HG03108 (cell line): ENCODE data around the gene PACSIN2.
"Not testable (repeated sequence)": the region's sequence is repeated elsewhere in the genome, so short reads cannot be mapped to it uniquely, and the experiment has no call there.

Experiments
- ATAC-seq: cut with Tn5 transposase; IDR thresholded peaks from one replicate; pipeline ENCODE4 v1.9.1; 2021; ENCODE audit warnings: moderate library complexity; ENCODE audit not compliant: unreplicated experiment

Gene PACSIN2

GRCh38 chr22:43014869-43015676 lies at the start of gene PACSIN2:
Gene PACSIN2, minus strand, starts transcription at chr22:43015149. Its CDS starts 103,069 bp downstream, at chr22:42912080.
- peak; percentile 91 for ATAC-seq

GRCh38 chr22:43060183-43060582 lies 45.2 kb upstream of the PACSIN2 start:
- ATAC-seq = no peak

GRCh38 chr22:43057641-43058040 lies 42.7 kb upstream of the PACSIN2 start:
- no peak for ATAC-seq

GRCh38 chr22:43053176-43053575 lies 38.2 kb upstream of the PACSIN2 start:
- ATAC-seq = no peak

GRCh38 chr22:43050995-43051394 lies 36.0 kb upstream of the PACSIN2 start:
- ATAC-seq = no peak

- ATAC-seq = no peak
Measured at GRCh38 chr22:43047605-43048004, 32.7 kb upstream of the PACSIN2 start.

- ATAC-seq = no peak
Measured at GRCh38 chr22:43044290-43044712, 29.4 kb upstream of the PACSIN2 start.

GRCh38 chr22:43042101-43042780 lies 27.3 kb upstream of the PACSIN2 start:
- no peak for ATAC-seq

GRCh38 chr22:43039800-43040199 lies 24.9 kb upstream of the PACSIN2 start:
- ATAC-seq = no peak

- no peak for ATAC-seq
Measured at GRCh38 chr22:43038325-43038724, 23.4 kb upstream of the PACSIN2 start.

- ATAC-seq = no peak
Measured at GRCh38 chr22:43036282-43036829, 21.4 kb upstream of the PACSIN2 start.

GRCh38 chr22:43035250-43035649 lies 20.3 kb upstream of the PACSIN2 start:
- no peak for ATAC-seq

- ATAC-seq = no peak
Measured at GRCh38 chr22:43031617-43032016, 16.7 kb upstream of the PACSIN2 start.

GRCh38 chr22:43018615-43019014 lies 3.7 kb upstream of the PACSIN2 start:
- ATAC-seq = no peak

- no peak for ATAC-seq
Measured at GRCh38 chr22:43017525-43018460, 2.8 kb upstream of the PACSIN2 start.

- ATAC-seq = not testable (repeated sequence)
Measured at GRCh38 chr22:43016150-43016549, 1.2 kb upstream of the PACSIN2 start.

GRCh38 chr22:43015677-43016042 lies 711 bp upstream of the PACSIN2 start:
- no peak for ATAC-seq

- ATAC-seq = no peak
Measured at GRCh38 chr22:43014316-43014868, 557 bp downstream of the PACSIN2 start.

- no peak for ATAC-seq
Measured at GRCh38 chr22:43013355-43014315, 1.3 kb downstream of the PACSIN2 start.
